Neural cell (in vitro differentiated cells): ENCODE measurements around the gene TOP3A.

Experiments
- EP300 ChIP-seq: fragments of 450-650 bp; conservative IDR thresholded peaks from 2 replicates; pipeline ENCODE4 v1.6.1; 2014; ENCODE audit warnings: antibody characterized with exemption, mild to moderate bottlenecking, moderate library complexity; ENCODE audit not compliant: poor library complexity, severe bottlenecking
- MXI1 ChIP-seq: fragments of 450-650 bp; conservative IDR thresholded peaks from 2 replicates; pipeline ENCODE4 v1.6.1; 2014; ENCODE audit warnings: antibody characterized with exemption, mild to moderate bottlenecking; ENCODE audit not compliant: poor library complexity, severe bottlenecking
- POLR2AphosphoS5 ChIP-seq: IDR thresholded peaks from 2 replicates; pipeline ENCODE4 v1.6.1; 2012
- RAD21 ChIP-seq: fragments of 450-650 bp; conservative IDR thresholded peaks from 2 replicates; pipeline ENCODE4 v1.6.1; 2014; ENCODE audit warnings: antibody characterized with exemption, mild to moderate bottlenecking, moderate library complexity
- TAF1 ChIP-seq: IDR thresholded peaks from 2 replicates; pipeline ENCODE4 v1.6.1; 2012; ENCODE audit warnings: low read depth
- TF ChIP-seq, protein P1 (sequence below): fragments of 450-650 bp; IDR thresholded peaks from 2 replicates; pipeline ENCODE4 v1.5.1; 2014; ENCODE audit warnings: antibody characterized with exemption, mild to moderate bottlenecking, moderate library complexity; ENCODE audit not compliant: poor library complexity, severe bottlenecking
- TF ChIP-seq, protein P2 (sequence below): IDR thresholded peaks from 2 replicates; pipeline ENCODE4 v1.6.1; 2012; ENCODE audit warnings: borderline replicate concordance

DNA sequence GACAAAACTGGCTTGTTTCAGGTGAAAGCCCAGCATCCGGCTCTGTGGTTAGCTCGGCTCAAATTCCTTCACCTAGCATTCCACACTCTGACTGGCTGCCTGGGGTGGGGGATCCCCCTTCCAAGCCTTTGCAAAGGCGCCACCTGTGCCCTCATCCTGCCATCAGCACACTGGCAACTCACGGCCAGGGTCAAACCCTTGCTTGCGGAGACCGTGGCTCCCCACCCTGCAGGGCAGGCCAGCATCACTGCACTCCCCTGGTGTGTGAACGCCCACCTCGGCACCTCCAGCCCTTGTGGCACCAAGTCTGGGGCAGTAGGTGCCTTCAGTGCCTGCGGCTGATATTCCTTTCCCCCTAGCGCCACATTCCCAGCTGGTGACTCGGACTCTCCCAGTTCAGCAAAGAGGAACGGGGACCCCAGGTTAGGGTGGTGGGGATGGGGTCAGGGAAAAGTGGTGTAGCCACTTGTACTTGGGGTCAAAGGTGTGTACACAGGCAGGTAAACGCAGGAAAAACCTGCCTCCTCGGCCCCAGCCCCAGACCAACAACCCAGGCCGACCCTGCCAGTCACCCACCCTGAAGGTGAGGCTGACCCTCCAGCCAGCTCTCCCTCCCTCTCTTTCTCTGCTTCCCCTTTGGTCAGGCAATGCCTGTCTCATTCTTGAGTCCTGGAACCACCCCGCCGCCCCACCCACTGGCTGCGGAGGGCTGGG, 57.4 kb downstream of the TOP3A start:
- TF ChIP-seq POLR2AphosphoS5 (no peak), RAD21 (no peak), TAF1 (no peak), EP300 (no peak), MXI1 (no peak)
- TF ChIP-seq, protein P1, sequence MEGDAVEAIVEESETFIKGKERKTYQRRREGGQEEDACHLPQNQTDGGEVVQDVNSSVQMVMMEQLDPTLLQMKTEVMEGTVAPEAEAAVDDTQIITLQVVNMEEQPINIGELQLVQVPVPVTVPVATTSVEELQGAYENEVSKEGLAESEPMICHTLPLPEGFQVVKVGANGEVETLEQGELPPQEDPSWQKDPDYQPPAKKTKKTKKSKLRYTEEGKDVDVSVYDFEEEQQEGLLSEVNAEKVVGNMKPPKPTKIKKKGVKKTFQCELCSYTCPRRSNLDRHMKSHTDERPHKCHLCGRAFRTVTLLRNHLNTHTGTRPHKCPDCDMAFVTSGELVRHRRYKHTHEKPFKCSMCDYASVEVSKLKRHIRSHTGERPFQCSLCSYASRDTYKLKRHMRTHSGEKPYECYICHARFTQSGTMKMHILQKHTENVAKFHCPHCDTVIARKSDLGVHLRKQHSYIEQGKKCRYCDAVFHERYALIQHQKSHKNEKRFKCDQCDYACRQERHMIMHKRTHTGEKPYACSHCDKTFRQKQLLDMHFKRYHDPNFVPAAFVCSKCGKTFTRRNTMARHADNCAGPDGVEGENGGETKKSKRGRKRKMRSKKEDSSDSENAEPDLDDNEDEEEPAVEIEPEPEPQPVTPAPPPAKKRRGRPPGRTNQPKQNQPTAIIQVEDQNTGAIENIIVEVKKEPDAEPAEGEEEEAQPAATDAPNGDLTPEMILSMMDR: no peak
- TF ChIP-seq, protein P2, sequence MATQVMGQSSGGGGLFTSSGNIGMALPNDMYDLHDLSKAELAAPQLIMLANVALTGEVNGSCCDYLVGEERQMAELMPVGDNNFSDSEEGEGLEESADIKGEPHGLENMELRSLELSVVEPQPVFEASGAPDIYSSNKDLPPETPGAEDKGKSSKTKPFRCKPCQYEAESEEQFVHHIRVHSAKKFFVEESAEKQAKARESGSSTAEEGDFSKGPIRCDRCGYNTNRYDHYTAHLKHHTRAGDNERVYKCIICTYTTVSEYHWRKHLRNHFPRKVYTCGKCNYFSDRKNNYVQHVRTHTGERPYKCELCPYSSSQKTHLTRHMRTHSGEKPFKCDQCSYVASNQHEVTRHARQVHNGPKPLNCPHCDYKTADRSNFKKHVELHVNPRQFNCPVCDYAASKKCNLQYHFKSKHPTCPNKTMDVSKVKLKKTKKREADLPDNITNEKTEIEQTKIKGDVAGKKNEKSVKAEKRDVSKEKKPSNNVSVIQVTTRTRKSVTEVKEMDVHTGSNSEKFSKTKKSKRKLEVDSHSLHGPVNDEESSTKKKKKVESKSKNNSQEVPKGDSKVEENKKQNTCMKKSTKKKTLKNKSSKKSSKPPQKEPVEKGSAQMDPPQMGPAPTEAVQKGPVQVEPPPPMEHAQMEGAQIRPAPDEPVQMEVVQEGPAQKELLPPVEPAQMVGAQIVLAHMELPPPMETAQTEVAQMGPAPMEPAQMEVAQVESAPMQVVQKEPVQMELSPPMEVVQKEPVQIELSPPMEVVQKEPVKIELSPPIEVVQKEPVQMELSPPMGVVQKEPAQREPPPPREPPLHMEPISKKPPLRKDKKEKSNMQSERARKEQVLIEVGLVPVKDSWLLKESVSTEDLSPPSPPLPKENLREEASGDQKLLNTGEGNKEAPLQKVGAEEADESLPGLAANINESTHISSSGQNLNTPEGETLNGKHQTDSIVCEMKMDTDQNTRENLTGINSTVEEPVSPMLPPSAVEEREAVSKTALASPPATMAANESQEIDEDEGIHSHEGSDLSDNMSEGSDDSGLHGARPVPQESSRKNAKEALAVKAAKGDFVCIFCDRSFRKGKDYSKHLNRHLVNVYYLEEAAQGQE: no peak
